T-helper 17 cell (primary cell): ENCODE results near the gene COPE. TPM values are rescaled to one million over a fixed set of nuclear protein-coding genes. Genes with fewer than 3 reads are reported as not detected.

ENCODE experiments used
- ATAC-seq: fragments of 150-1000 bp; cut with Tn5 transposase; 2 replicates; pipeline ENCODE4 v1.10.0; 2021; ENCODE audit warnings: mild to moderate bottlenecking, moderate library complexity
- DNase-seq, 3 donors: peaks; one replicate each; pipeline versions ENCODE4 v3.0.0 to v3.0.0-alpha.2; 2020 to 2021
- H3K9me3 ChIP-seq: one replicate; pipeline ENCODE4 v1.7.0; 2013; ENCODE audit warnings: low read length, mild to moderate bottlenecking; ENCODE audit not compliant: control insufficient read depth, poor library complexity, severe bottlenecking
- H3K27ac Mint-ChIP-seq: one replicate; pipeline ENCODE4 v1.8.0; 2022; ENCODE audit warnings: mild to moderate bottlenecking, moderate library complexity, mixed read lengths
- H3K27me3 Mint-ChIP-seq: one replicate; pipeline ENCODE4 v1.8.0; 2022; ENCODE audit warnings: mixed read lengths
- H3K36me3 Mint-ChIP-seq: one replicate; pipeline ENCODE4 v1.8.0; 2022; ENCODE audit warnings: low read depth, mixed read lengths
- H3K4me1 Mint-ChIP-seq: one replicate; pipeline ENCODE4 v1.8.0; 2022; ENCODE audit warnings: mild to moderate bottlenecking, mixed read lengths
- H3K4me3 Mint-ChIP-seq: one replicate; pipeline ENCODE4 v1.8.0; 2022; ENCODE audit warnings: mild to moderate bottlenecking, moderate library complexity, mixed read lengths
- total RNA-seq, 4 donors: library from RNA in 2 of 4; stranded (reverse) in 2 of 4; gene quantifications; one replicate each; pipeline ENCODE4 v1.2.3 and lab custom pipeline; 2022 to 2026

The COPE gene
- total RNA-seq, 2 donors from 2014 or later = 166 to 185 TPM

- Mint-ChIP-seq H3K27ac (peak overlapping the region; percentile 86), H3K27me3 (no peaks in the 10 kb centered on the region), H3K36me3 (peaks cover 5% of the 10 kb centered on the region), H3K4me3 (no peak overlapping the region), H3K4me1 (peaks cover 24% of the 10 kb centered on the region)
- no peaks in the 10 kb centered on the region for H3K9me3 ChIP-seq
- ATAC-seq (no peak), DNase-seq (no peak)
Measured at GRCh38 chr19:18850471-18851375, 68.5 kb downstream of the COPE start.

DNA sequence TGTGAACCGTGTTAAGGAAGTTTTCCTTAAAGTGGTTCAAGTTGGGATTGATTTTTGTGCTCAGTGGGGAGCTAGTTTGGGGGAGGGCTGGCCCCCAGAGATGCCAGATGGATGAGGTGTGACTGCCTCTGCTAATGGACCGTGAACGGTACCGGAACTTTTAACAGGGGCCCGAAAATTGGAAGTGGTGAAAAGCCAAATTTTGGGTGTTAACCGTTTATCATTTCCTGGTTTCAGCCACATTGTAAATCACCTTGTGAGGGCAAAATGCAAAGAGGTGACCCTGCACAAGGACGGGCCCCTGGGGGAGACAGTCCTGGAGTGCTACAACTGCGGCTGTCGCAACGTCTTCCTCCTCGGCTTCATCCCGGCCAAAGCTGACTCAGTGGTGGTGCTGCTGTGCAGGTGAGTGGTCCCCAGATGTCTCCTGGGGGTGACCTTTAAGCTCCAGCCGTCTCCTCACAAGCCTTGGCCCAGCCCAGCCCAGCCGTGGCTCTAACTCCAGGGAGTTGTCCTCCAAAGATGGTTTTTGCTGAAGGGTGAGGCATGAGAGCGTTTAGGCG lies 69.3 kb downstream of the COPE start:
- Mint-ChIP-seq H3K27ac (peak overlapping the region; percentile 86), H3K4me1 (peaks cover 30% of the 10 kb centered on the region), H3K4me3 (no peak overlapping the region), H3K36me3 (peaks cover 5% of the 10 kb centered on the region), H3K27me3 (no peaks in the 10 kb centered on the region)
- ATAC-seq (no peak), DNase-seq (no peak)
- H3K9me3 ChIP-seq = no peaks in the 10 kb centered on the region

Other genes with a start within 250 kb of the COPE start
- gene CRTC1, start 235.7 kb downstream of the COPE start, total RNA-seq = 10 to 100 TPM; 14.4 to 15.3 TPM
- not detected for gene COMP, start 128.1 kb downstream of the COPE start, total RNA-seq
- gene UPF1, start 87.4 kb downstream of the COPE start, total RNA-seq = 100 to 1,000 TPM; 135 to 143 TPM
- gene CERS1, start 23.2 kb downstream of the COPE start, total RNA-seq = not detected
- 10 to 100 TPM; 45.2 to 49.1 TPM for gene DDX49, start 328 bp upstream of the COPE start, total RNA-seq
- gene HOMER3, start 21.8 kb upstream of the COPE start, total RNA-seq = 1 to 10 TPM; 3.3 to 4.7 TPM
- gene SUGP2, start 114.1 kb upstream of the COPE start, total RNA-seq = 100 to 1,000 TPM; 109 to 127 TPM
- 10 to 100 TPM; 11.6 to 12.3 TPM for gene ARMC6, start 114.2 kb upstream of the COPE start, total RNA-seq
- 10 to 100 TPM; 17.1 to 18.9 TPM for gene SLC25A42, start 144.6 kb upstream of the COPE start, total RNA-seq
- gene TMEM161A, start 219.1 kb upstream of the COPE start, total RNA-seq = 10 to 100 TPM; 13.1 to 13.7 TPM